Fibroblast of upper back skin (primary cell): ENCODE results near the gene VPS13C.
A peak's percentile ranks its signal among the peaks of the same experiment; 100 is the strongest.
"Not testable (repeated sequence)": the region's sequence is repeated elsewhere in the genome, so short reads cannot be mapped to it uniquely, and the experiment has no call there.

Source experiments
- DNase-seq: peaks from one replicate; pipeline ENCODE4 v3.0.0-alpha.2; 2013

Gene VPS13C

DNA sequence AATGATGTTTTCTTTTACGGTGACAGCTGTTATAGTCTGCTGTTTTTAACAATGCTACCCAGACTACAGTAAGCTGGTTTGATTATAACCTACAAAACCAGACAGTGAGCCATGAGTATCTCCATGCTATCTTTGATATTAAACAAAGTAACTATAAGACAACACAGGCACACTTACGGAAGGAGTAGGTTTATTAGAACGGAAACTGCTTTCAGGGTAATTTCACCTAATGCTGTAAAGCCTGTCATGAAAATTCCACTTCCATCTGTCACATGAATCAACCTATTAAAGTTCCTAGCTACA, 33.0 kb downstream of the VPS13C start:
- DNase-seq, result no peak

DNA sequence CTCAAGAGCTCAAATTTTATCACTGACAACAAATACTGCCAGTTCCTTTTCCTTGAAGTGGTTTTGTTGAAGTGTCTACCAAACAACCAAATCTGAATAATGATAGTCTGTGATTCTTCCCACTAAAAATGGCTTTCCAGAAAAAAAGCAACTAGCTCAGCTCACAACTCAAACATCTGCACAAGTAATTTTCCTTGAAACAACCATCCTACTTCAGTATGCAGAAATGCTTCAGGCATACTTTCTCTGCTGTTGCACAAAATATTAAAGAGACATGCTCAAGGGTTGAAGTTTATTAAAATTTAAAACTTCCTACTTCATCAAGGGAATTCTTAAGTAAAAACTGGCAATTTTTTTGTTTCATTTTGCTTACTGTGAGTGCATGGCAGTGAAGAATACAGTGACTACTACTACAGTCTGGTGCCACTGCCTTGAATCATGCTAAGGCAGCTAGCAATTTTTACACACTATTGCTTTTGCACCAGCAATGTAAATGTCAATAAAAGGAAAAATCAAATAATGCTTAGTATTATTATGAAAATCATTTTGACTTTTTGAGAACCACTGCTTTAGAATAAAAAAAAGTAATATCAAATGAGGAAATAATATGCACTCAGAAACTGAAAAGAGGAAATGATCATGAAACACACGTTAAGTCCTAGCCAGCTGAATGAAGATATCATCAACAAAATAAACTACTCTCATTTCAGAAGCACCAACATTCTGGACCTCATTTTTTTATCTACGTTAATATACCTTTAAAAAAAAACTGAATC, 33.6 kb downstream of the VPS13C start:
- no peak for DNase-seq

- peak; percentile 3 for DNase-seq
Measured at GRCh38 chr15:62021991-62022600, 38.2 kb downstream of the VPS13C start.

DNA sequence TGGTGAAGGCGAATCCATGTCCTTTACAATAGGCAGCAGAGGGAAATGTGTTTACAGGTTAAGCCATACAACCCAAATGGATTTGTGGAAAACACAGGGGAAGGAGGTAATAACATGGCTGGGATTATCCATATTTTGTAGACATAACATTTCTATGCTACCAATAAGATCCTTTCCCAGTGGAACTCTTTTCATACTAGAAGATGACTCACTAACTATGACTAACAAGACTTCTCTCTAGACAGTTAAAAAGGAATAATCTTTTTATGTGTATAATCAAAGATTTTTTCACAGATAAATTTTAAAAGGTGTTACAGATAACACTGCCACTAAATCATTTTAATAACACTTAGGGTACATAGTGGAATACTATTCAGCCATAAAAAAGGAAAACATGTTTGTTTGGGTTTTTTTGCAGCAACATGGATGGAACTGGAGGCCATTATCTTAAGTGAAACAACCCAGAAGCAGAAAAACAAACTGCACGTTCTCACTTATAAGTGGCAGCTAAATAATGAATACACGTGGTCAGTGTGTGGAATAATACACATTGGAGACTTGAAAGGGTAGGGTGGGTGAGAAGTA, 39.6 kb downstream of the VPS13C start:
- peak; percentile 11 for DNase-seq

DNA sequence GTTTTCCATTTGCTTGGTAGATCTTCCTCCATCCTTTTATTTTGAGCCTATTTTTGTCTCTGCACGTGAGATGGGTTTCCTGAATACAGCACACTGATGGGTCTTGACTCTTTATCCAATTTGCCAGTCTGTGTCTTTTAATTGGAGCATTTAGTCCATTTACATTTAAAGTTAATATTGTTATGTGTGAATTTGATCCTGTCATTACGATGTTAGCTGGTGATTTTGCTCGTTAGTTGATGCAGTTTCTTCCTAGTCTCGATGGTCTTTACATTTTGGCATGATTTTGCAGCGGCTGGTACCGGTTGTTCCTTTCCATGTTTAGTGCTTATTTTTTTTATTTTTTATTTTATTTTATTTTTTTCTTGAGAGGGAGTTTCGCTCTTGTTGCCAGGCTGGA, 54.9 kb downstream of the VPS13C start:
- not testable (repeated sequence) for DNase-seq

DNA sequence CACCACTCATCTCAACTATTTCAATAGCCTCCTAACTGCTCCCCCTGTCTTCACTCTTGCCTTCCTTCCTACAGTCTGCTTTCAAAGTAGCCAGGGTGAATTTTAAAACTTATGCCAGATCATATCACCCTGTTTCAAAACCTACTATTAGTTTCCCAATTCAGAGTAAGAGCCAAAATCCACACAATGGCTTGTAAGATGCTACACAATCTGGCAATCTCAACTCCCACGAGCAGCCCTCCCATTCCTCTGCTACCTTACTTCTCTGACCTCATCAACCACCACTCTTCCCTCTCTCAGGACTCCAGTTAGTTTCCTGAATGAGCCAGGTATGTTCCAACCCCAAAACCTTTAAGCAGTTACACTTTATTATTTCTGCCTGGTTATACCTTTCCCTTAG, 62.5 kb downstream of the VPS13C start:
- peak; percentile 17 for DNase-seq

DNA sequence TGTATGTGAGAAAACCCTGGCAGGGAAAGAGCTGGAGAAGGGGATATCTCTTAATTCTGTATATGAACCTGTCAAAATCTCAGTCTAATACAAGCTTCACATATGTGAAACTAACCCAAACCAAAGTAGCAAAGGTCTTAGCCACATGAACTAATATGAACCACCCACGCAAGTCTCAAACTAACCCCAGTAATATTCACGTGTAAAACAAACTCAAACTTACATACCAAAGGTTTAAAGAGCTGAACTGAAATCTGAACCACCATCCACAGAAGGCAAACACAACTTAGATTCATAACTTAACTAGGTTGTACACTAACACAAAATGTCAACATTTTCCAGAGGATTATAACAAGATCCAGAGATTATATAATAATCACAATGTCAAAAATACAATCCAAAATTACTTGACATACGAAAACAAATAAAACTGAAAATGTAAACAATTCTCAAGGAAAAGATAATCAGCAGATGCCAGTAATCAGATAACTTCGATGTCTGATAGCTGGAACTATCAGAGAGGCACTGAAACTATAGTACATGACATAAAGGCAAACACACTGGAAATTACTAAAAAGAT, 64.1 kb downstream of the VPS13C start:
- no peak for DNase-seq

GRCh38 chr15:61994216-61994615, 66.0 kb downstream of the VPS13C start:
- peak; percentile 90 for DNase-seq

DNA sequence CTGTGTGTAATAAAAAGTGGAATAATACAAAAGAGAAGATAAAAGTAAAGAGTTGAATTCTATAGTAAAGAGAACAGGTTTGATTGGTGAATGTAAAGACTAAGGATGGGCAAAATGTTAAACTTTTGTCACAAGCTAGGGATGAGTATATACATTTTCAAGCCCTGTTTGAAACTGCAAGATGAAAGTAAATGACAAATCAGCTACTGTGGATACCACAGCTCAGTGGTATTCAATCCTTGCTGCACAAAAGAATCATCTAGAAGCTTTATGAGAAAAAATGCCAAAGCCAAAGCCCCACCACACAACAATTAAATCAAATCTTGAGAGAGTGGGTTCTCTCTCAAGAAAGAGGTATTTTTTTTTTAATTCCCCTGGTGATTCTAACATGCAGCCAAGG, 67.7 kb downstream of the VPS13C start:
- peak; percentile 1 for DNase-seq

DNA sequence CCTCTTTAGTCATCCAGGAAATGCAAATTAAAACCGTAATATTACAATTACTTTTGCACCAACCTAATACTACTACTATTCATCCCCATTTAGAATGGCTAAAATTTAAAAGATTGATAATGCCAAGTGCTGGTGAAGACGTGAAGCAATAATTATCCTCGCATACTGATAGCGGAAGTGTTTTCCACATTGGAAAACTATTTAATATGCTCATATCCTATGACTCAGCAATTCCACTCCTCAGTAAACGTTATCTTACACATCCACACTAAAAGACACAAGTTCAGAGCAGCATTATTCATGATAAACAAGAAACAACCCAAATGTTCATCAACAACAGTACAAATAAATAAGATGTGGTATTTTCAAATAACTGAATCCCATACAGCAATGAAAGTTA, 70.6 kb downstream of the VPS13C start:
- peak; percentile 2 for DNase-seq

- DNase-seq, result no peak
Measured at GRCh38 chr15:61987824-61988223, 72.4 kb downstream of the VPS13C start.

- no peak for DNase-seq
Measured at GRCh38 chr15:61983081-61983480, 77.2 kb downstream of the VPS13C start.

DNA sequence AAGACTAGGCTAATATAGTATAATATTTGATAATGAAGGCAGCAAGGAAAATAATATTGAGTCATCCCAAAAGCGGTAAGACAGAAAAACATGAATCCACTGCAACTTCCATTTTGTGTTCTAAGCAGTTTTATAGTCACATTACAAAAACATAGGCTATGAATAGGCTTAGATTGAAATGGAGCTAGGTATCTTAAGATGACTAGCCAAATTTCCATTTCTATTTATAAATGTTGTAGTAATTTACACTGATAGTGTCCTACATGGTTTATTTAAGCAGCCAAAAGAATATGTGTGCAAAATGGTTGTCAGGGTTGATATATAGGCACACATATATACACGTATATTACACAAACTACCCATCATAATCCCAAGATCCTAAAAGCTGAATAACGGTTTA, 82.0 kb downstream of the VPS13C start:
- DNase-seq, result no peak

DNA sequence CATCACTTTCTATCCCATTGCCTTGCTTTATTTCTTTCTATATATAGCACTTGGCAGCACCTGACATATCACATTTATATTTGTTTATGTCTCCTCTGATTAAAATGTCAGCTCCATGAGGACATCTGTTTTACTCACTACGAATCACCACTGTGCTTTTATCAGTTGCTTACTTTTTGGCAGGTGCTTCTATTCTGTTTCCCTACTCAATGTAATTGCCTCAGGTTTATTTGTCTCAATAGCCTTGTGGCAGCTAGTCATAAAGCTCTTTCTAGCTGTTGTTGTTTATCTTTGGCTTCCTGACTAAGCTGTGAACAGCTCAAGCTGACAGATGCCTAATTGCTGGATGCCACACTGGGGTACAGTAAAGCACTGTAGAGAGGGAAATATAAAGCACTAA, 85.5 kb downstream of the VPS13C start:
- DNase-seq, result no peak

DNA sequence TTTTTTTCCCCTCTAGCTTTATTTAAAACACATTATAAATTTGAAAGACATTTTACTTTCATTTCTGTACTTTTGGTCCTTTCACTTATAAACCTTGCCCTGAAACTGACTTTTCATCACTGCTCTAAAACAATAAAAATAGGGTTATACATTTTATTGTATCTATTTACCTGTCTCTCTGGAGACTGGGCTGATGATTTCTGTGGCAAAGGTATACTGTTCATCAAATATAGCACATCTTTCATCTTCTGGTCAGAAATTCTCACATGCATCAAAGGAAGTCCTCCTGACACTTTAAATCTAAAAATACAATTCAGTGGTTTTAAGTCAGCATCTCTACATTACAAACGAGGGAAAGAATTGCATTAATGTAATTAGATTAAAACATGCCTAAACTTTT, 86.1 kb downstream of the VPS13C start:
- no peak for DNase-seq

- peak; percentile 9 for DNase-seq
Measured at GRCh38 chr15:61951949-61952348, 108.3 kb downstream of the VPS13C start.

DNA sequence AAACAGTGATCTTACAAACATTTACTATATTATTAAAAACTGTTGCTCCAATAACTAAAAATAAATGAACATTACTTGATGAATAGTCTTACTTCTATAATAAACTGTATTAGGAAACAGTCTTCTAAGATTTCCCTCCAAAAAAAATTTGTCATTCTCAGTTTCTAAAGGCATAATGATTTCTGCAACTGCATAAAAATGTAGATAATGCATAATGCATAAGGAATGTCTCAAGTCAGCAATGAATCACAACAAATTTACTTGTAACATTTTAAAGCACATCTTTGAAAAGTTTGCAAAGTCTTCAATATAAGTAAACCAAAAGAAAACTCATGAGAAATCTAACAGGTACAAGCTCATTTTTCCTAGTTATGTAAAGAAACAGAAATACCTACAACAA, 113.5 kb downstream of the VPS13C start:
- peak; percentile 37 for DNase-seq

DNA sequence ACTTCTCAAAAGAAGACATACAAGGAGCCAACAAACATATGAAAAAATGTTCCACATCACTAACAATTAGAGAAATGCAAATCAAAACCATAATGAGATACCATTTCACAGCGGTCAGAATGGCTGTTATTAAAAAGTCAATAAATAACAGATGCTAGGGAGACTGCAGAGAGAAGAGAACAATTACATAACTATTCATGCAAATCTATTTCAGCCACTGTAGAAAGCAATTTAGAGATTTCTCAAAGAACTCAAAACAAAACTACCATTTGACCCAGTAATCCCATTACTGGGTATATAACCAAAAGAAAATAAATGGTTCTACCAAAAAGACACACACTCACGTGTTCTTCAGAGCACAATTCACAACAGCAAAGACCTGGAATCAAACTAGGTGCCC, 116.3 kb downstream of the VPS13C start:
- DNase-seq, result no peak

DNA sequence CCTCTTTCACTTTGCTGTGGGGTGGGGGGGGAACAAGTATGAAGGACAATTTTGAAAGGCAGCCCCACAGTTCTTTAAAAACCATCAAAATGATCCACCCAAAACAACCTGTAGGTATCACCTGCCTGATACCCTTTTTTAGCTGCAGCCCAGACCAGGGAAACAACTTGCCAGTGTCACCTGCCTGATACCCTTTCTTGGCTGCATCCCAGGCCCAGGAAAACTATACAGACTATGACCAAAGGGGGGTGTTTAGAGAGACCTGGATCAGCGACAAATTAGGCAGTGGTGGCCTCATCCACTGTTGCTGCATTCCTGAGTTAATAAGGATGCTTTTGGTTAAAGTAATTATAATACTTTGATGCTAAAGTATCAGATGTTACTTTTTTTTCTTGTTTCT, 122.0 kb downstream of the VPS13C start:
- no peak for DNase-seq

DNA sequence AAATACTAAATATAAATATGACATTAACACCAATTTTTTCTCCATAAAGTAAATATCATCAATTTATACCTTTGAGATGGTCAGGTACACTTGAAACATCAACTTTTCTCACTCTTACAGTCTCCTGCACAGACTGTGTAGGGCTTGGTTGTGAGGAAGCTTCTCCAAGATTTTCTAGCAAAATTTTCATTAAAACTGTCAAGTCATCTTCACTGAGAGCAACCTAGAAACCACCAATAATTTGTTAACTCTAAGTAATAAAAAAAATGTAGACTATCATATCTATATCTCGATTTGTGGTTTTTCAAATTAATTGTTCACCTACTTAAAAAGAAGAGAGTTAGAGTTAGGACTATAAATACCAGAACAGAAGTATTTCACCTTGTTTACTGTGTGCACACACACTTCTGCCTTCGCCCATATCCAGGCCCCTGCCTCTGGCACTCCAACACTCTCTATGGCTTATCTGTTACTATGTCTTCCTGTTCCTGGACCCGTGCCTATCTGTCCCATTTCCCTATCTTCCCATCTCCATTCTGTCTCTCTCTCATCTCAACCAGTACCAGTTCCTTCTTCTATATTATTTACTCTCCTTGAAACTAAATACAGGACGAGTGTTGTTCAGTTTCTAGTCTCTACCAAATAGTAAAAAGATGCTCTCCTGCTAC, 123.6 kb downstream of the VPS13C start:
- DNase-seq, result no peak

GRCh38 chr15:61935493-61935892, 124.8 kb downstream of the VPS13C start:
- DNase-seq, result no peak

- DNase-seq, result no peak
Measured at GRCh38 chr15:61929452-61929851, 130.8 kb downstream of the VPS13C start.

- no peak for DNase-seq
Measured at GRCh38 chr15:61923173-61923572, 137.1 kb downstream of the VPS13C start.

- no peak for DNase-seq
Measured at GRCh38 chr15:61921093-61921492, 139.2 kb downstream of the VPS13C start.
